Hepatocyte (in vitro differentiated cells): ENCODE measurements around the gene CGB3.
"Not testable (repeated sequence)": the region's sequence is repeated elsewhere in the genome, so short reads cannot be mapped to it uniquely, and the experiment has no call there.

Experiments used
- CTCF ChIP-seq: fragments of 200-600 bp; sonication (generic); IDR thresholded peaks from 2 replicates; pipeline ENCODE4 v1.5.1; 2016; ENCODE audit warnings: antibody characterized with exemption, mild to moderate bottlenecking; ENCODE audit not compliant: poor library complexity
- EZH2 ChIP-seq: fragments of 200-600 bp; sonication (generic); IDR thresholded peaks from 2 replicates; pipeline ENCODE4 v1.6.1; 2016; ENCODE audit warnings: antibody characterized with exemption, mild to moderate bottlenecking, borderline replicate concordance

GRCh38 chr19:49038557-49039276 is 14.6 kb upstream of the CGB3 start:
- TF ChIP-seq EZH2, CTCF: not testable (repeated sequence)
